ENCODE data around the gene YPEL1. TPM values are rescaled to one million over a fixed set of nuclear protein-coding genes. Genes with fewer than 3 reads are reported as not detected.

Gene YPEL1
- total and polyA plus RNA-seq, 2 of the 13 experiments (the other 11 are each of a cell fraction or from before 2014, with no cell fraction given), result 0.33 to 2.5 TPM

- TF ChIP-seq RFX5 (IDR thresholded peaks at IDR 0.05; ENCODE audit: low read depth, low read length) (no peak), ARID3A (IDR thresholded peaks at IDR 0.05; ENCODE audit: low read depth, low read length) (no peak), PAF1 (CRISPR knock-in tag; IDR thresholded peaks at IDR 0.05) (no peak), GATAD2A (CRISPR knock-in tag; IDR thresholded peaks at IDR 0.05) (no peak), CEBPZ (IDR thresholded peaks at IDR 0.05; ENCODE audit: low read length) (no peak), ZNF616 (CRISPR knock-in tag; IDR thresholded peaks at IDR 0.05; ENCODE audit: low read depth) (0 out of 2 replicates have a peak, but pooled peaks have one; percentile 64), ZHX2 (IDR thresholded peaks at IDR 0.05; ENCODE audit: low read depth) (no peak), ZHX2 (CRISPR knock-in tag; IDR thresholded peaks at IDR 0.05; ENCODE audit: borderline replicate concordance) (peak; percentile 93; the same call in 1 of the 2 replicates), NR3C1 (CRISPR knock-in tag; IDR thresholded peaks at IDR 0.05) (no peak), PRDM10 (CRISPR knock-in tag; IDR thresholded peaks at IDR 0.05; ENCODE audit: low read depth) (no peak), YEATS2 (CRISPR knock-in tag; IDR thresholded peaks at IDR 0.05; ENCODE audit: borderline replicate concordance) (no peak), TFDP2 (CRISPR knock-in tag; IDR thresholded peaks at IDR 0.05) (peak; percentile 71)
These were observed at the start of gene YPEL1 (continued) for GRCh38 chr22:21735200-21736083.

Data from HepG2 (cell line).